GM12878 (cell line): ENCODE data around the gene DOK1. TPM values are rescaled to one million over a fixed set of nuclear protein-coding genes. Genes with fewer than 3 reads are reported as not detected.

Source experiments
- ATAC-seq: fragments of 200-7000 bp; cut with Tn5 transposase; 3 replicates; pipeline ENCODE4 v1.9.1; 2020; ENCODE audit warnings: mild to moderate bottlenecking, moderate library complexity
- BruUV-seq: library from RNA; stranded (reverse); fragments of 400-500 nt; replicated peaks from 2 replicates; lab custom pipeline; 2021; lab: Mats Ljungman, UMichigan
- CTCF ChIA-PET: fragments of 300-600 bp; sonication (Branson Sonifier 250); formaldehyde crosslinking; extraction: SDS; loops from one replicate; lab custom pipeline; 2021; ENCODE audit warnings: inconsistent platforms; lab: Yijun Ruan, JAX
- POLR2A ChIA-PET: fragments of 350-600 bp; formaldehyde crosslinking; extraction: SDS; loops from one replicate; lab custom pipeline; 2021; ENCODE audit warnings: inconsistent platforms; lab: Charles Lee
- RAD21 ChIA-PET: fragments of 300-600 bp; sonication (Branson Sonifier 250); formaldehyde crosslinking; loops from one replicate; lab custom pipeline; 2023; ENCODE audit warnings: antibody characterized with exemption; ENCODE audit not compliant: unreplicated experiment; lab: Charles Lee
- SMC1A ChIA-PET: fragments of 300-600 bp; sonication (Branson Sonifier 250); formaldehyde crosslinking; loops from one replicate; lab custom pipeline; 2023; ENCODE audit not compliant: unreplicated experiment, uncharacterized antibody; lab: Charles Lee
- DNase-seq: peaks from one replicate; pipeline ENCODE4 v3.0.0-alpha.2; 2011; ENCODE audit warnings: low read depth, low spot score
- FAIRE-seq: peaks from 3 replicates; lab custom pipeline; 2011; peaks lifted over from hg19 to GRCh38; lab: Jason Lieb, UNC
- H2AFZ ChIP-seq: 2 replicates; pipeline ENCODE4 v1.6.0; 2011; ENCODE audit warnings: low read depth, low read length, control low read depth; ENCODE audit not compliant: control insufficient read depth
- H3K27ac ChIP-seq: 2 replicates; pipeline ENCODE4 v1.5.1; 2011; ENCODE audit warnings: control low read depth; ENCODE audit not compliant: control insufficient read depth, insufficient read depth
- H3K27me3 ChIP-seq, 2 experiments: replicated peaks in 1 of 2; 2 replicates each; pipeline versions ENCODE4 v1.6.0 to v1.6.1; 2011; ENCODE audit warnings: low read length in 1 of 2; ENCODE audit not compliant: control insufficient read depth in 2 of 2, insufficient read depth in 2 of 2
- H3K36me3 ChIP-seq, 2 experiments: 2 replicates each; pipeline ENCODE4 v1.5.1; 2011; ENCODE audit warnings: low read length in 1 of 2; ENCODE audit not compliant: control insufficient read depth in 2 of 2, insufficient read depth in 2 of 2
- H3K4me1 ChIP-seq: 2 replicates; pipeline ENCODE4 v1.6.1; 2011; ENCODE audit warnings: mild to moderate bottlenecking, low read length, moderate library complexity, mixed read lengths; ENCODE audit not compliant: control insufficient read depth, insufficient read depth
- H3K4me2 ChIP-seq: 2 replicates; pipeline ENCODE4 v1.6.0; 2011; ENCODE audit warnings: control low read depth; ENCODE audit not compliant: control insufficient read depth, insufficient read depth
- H3K4me3 ChIP-seq: fragments of 200-600 bp; sonication (generic); 2 replicates; pipeline ENCODE4 v1.5.1; 2016
- H3K79me2 ChIP-seq: 2 replicates; pipeline ENCODE4 v1.6.0; 2011; ENCODE audit warnings: low read length; ENCODE audit not compliant: control insufficient read depth, insufficient read depth
- H3K9ac ChIP-seq: 2 replicates; pipeline ENCODE4 v1.8.0; 2011; ENCODE audit warnings: low read length, control low read depth, mixed read lengths; ENCODE audit not compliant: control insufficient read depth, insufficient read depth
- H3K9me3 ChIP-seq: replicated peaks from 3 replicates; pipeline ENCODE4 v1.5.1; 2011; ENCODE audit warnings: mild to moderate bottlenecking, low read length; ENCODE audit not compliant: control insufficient read depth, insufficient read depth
- H4K20me1 ChIP-seq: 2 replicates; pipeline ENCODE4 v1.6.0; 2011; ENCODE audit not compliant: control insufficient read depth, insufficient read depth
- CEBPB ChIP-seq, 2 experiments: fragments of 150-350 bp in 1 of 2; IDR thresholded peaks; 2 replicates each; pipeline ENCODE4 v1.6.1; 2012 to 2014; ENCODE audit warnings: low read depth in 2 of 2, low read length in 2 of 2, borderline replicate concordance in 1 of 2, inconsistent platforms in 1 of 2
- CREB1 ChIP-seq: IDR thresholded peaks from 2 replicates; pipeline ENCODE4 v1.6.1; 2012; ENCODE audit warnings: low read depth, mild to moderate bottlenecking, inconsistent platforms
- FOS ChIP-seq: IDR thresholded peaks from 3 replicates; pipeline ENCODE4 v1.6.1; 2011; ENCODE audit warnings: borderline replicate concordance; ENCODE audit not compliant: insufficient read length; ENCODE audit errors: extremely low read depth
- PAX8 ChIP-seq: fragments of 450-650 bp; IDR thresholded peaks from 2 replicates; pipeline ENCODE4 v1.6.1; 2017; ENCODE audit warnings: mild to moderate bottlenecking, moderate library complexity
- SIN3A ChIP-seq: IDR thresholded peaks from 2 replicates; pipeline ENCODE4 v1.6.1; 2012; ENCODE audit warnings: low read depth, low read length, improper control_type of control experiment
- STAT3 ChIP-seq: IDR thresholded peaks from 2 replicates; pipeline ENCODE4 v1.6.1; 2011; ENCODE audit warnings: low read depth, low read length, improper control_type of control experiment
- SUPT20H ChIP-seq: IDR thresholded peaks from 2 replicates; pipeline ENCODE4 v1.6.1; 2011; ENCODE audit warnings: low read depth, mild to moderate bottlenecking, low read length, moderate library complexity, borderline replicate concordance; ENCODE audit not compliant: control insufficient read depth
- YY1 ChIP-seq: IDR thresholded peaks from 2 replicates; pipeline ENCODE4 v1.6.1; 2011; ENCODE audit warnings: low read depth, mild to moderate bottlenecking, low read length
- ZBTB33 ChIP-seq: fragments of 450-650 bp; IDR thresholded peaks from 2 replicates; pipeline ENCODE4 v1.6.1; 2017; ENCODE audit warnings: mild to moderate bottlenecking
- WGBS: methylation state at CpG from one replicate; pipeline ENCODE4 v1.1.6; 2016; ENCODE audit warnings: low lambda C conversion rate; ENCODE audit not compliant: insufficient replicate concordance, insufficient coverage; ENCODE audit errors: missing lambda C conversion rate; 5-methylcytosine and 5-hydroxymethylcytosine counted together
- in situ Hi-C: fragments of 300-500 bp; cut with MboI; formaldehyde crosslinking; loops from 9 replicates; pipeline ENCODE4 v1.14.3; 2018; ENCODE audit warnings: mixed read lengths
- intact Hi-C: fragments of 100-400 bp; cut with micrococcal nuclease; formaldehyde crosslinking; loops from one replicate; pipeline ENCODE4 v1.14.2; 2022; ENCODE audit not compliant: unreplicated experiment
- polyA plus RNA-seq, 11 experiments: library from polyadenylated mRNA; depleted of rRNA in 4 of 11; unstranded in 6 of 11; stranded (reverse) in 5 of 11; fragments of >200 nt; fragmentation: Nextera tagmentation in 4 of 11; fragmentation: Illumina TruSeq in 1 of 11; extraction: Ambion mirVana in 4 of 11; extraction: Trizol in 1 of 11; gene quantifications; 1 replicate in 1 of 11; 2 replicates in 10 of 11; pipeline versions ENCODE4 v1.2.1 to v1.2.3, GENCODE V29; 2011 to 2016; ENCODE audit warnings: inconsistent platforms in 2 of 11, missing spikeins in 2 of 11, low read depth in 1 of 11
- total RNA-seq, 4 experiments: library from RNA; depleted of rRNA in 3 of 4; stranded (reverse); fragments of >200 nt in 3 of 4; fragmentation: Illumina TruSeq in 1 of 4; extraction: Trizol in 1 of 4; gene quantifications; 2 replicates each; pipeline versions ENCODE4 v1.2.1 to v1.2.3, GENCODE V29; 2013 to 2021
- TF ChIP-seq, protein P1 (sequence below): IDR thresholded peaks from 2 replicates; pipeline ENCODE4 v1.6.1; 2012; ENCODE audit warnings: low read depth, low read length, improper control_type of control experiment

Gene DOK1
- total and polyA plus RNA-seq, 10 of the 15 experiments (the other 5 are each of a cell fraction or from before 2014, with no cell fraction given): 1.4 to 104 (median 59.7) TPM

GRCh38 chr2:74515981-74516633 lies 38.4 kb upstream of the DOK1 start (continued):
- TF ChIP-seq, protein P1, sequence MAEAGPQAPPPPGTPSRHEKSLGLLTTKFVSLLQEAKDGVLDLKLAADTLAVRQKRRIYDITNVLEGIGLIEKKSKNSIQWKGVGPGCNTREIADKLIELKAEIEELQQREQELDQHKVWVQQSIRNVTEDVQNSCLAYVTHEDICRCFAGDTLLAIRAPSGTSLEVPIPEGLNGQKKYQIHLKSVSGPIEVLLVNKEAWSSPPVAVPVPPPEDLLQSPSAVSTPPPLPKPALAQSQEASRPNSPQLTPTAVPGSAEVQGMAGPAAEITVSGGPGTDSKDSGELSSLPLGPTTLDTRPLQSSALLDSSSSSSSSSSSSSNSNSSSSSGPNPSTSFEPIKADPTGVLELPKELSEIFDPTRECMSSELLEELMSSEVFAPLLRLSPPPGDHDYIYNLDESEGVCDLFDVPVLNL: no peak
- TF ChIP-seq CREB1 (0 out of 2 replicates have a peak, but pooled peaks have one; percentile 19), SUPT20H (no peak), FOS (peak; percentile 23), YY1 (0 out of 2 replicates have a peak, but pooled peaks have one; percentile 29)
- TF ChIP-seq, all 136 proteins: peak for 6

- no peak overlapping the region for H3K27ac ChIP-seq
- 0 out of 2 replicates have a peak overlapping the region, but pooled peaks have one; percentile 69 for H2AFZ ChIP-seq
- intact Hi-C loops (no loop called here), in situ Hi-C loops (no loop called here)
- TF ChIP-seq SIN3A (no peak), STAT3 (no peak), PAX8 (no peak), CEBPB (IDR thresholded peaks at IDR 0.05; ENCODE audit: borderline replicate concordance in 1 of 2, low read depth in 2 of 2, low read length in 2 of 2) (no peak), ZBTB33 (no peak)
- no peak overlapping the region for H3K9ac ChIP-seq
- RAD21 ChIA-PET: no interaction called here
- CTCF ChIA-PET: no interaction called here
- H3K9me3 ChIP-seq: no peaks in the 10 kb centered on the region; the same call in 2 of the 3 replicates
- DNase-seq (no peak), ATAC-seq (no peak), FAIRE-seq (no peak)
- no peaks in the 10 kb centered on the region for H4K20me1 ChIP-seq
- SMC1A ChIA-PET: interaction anchor here (1.5 kb wide), 1 partner anchor 15 kb away, joined by 3 read pairs; no protein-coding TSS in a partner anchor
- 75% methylated on average over 13 of the region's 13 CpGs for WGBS
- no TSS peak for BruUV-seq
- POLR2A ChIA-PET: interaction anchor here (1.2 kb wide), 1 partner anchor 12 kb away, joined by 3 read pairs; no protein-coding TSS in a partner anchor
- H3K4me1 ChIP-seq: peaks cover 13% of the 10 kb centered on the region; the same call in 1 of the 2 replicates
- H3K79me2 ChIP-seq: no peaks in the 10 kb centered on the region
- no peaks in the 10 kb centered on the region for H3K36me3 ChIP-seq
- peak overlapping the region; percentile 31; the same call in 1 of the 2 replicates for H3K4me3 ChIP-seq
- H3K4me2 ChIP-seq: peak overlapping the region; percentile 96; the same call in 1 of the 2 replicates
- H3K27me3 ChIP-seq: peaks cover 18 to 31% of the 10 kb centered on the region in 2 experiments
Measured at GRCh38 chr2:74516650-74517049, 37.9 kb upstream of the DOK1 start.
